HEK293 (cell line): ENCODE results near the gene HOXC5.

Experiments used
- CTCF ChIP-seq: fragments of 450-650 bp; formaldehyde crosslinking; IDR thresholded peaks from 2 replicates; pipeline ENCODE4 v1.5.1; 2016; ENCODE audit warnings: missing biosample characterization, missing genetic modification characterization
- GLIS2 ChIP-seq: fragments of 450-650 bp; formaldehyde crosslinking; IDR thresholded peaks from 2 replicates; pipeline ENCODE4 v1.5.1; 2016; ENCODE audit warnings: missing biosample characterization, missing genetic modification characterization
- HOXA7 ChIP-seq: sonication (generic); formaldehyde crosslinking; IDR thresholded peaks from 2 replicates; pipeline ENCODE4 v1.8.1; 2022; ENCODE audit warnings: missing genetic modification reagents, borderline replicate concordance
- IKZF3 ChIP-seq: fragments of 450-650 bp; IDR thresholded peaks from 2 replicates; pipeline ENCODE4 v1.5.0; 2018; ENCODE audit warnings: missing biosample characterization, mild to moderate bottlenecking, missing genetic modification characterization, moderate library complexity
- INSM2 ChIP-seq: fragments of 450-650 bp; formaldehyde crosslinking; IDR thresholded peaks from 2 replicates; pipeline ENCODE4 v1.5.1; 2016; ENCODE audit warnings: missing biosample characterization, missing genetic modification characterization
- KLF7 ChIP-seq: fragments of 450-650 bp; formaldehyde crosslinking; IDR thresholded peaks from 2 replicates; pipeline ENCODE4 v1.5.1; 2016; ENCODE audit warnings: missing biosample characterization, missing genetic modification characterization, borderline replicate concordance
- RBAK ChIP-seq: fragments of 450-650 bp; formaldehyde crosslinking; IDR thresholded peaks from 2 replicates; pipeline ENCODE4 v1.5.1; 2016; ENCODE audit warnings: missing biosample characterization, missing genetic modification characterization
- ZFHX2 ChIP-seq: fragments of 450-650 bp; formaldehyde crosslinking; conservative IDR thresholded peaks from 2 replicates; pipeline ENCODE4 v1.5.1; 2016; ENCODE audit warnings: missing biosample characterization, missing genetic modification characterization
- ZNF121 ChIP-seq: fragments of 450-650 bp; formaldehyde crosslinking; IDR thresholded peaks from 2 replicates; pipeline ENCODE4 v1.5.1; 2016; ENCODE audit warnings: missing biosample characterization, missing genetic modification characterization
- ZNF132 ChIP-seq: fragments of 450-650 bp; formaldehyde crosslinking; IDR thresholded peaks from 2 replicates; pipeline ENCODE4 v1.5.1; 2017; ENCODE audit warnings: missing biosample characterization, missing genetic modification characterization, borderline replicate concordance
- ZNF133 ChIP-seq: fragments of 450-650 bp; formaldehyde crosslinking; IDR thresholded peaks from 2 replicates; pipeline ENCODE4 v1.5.1; 2016; ENCODE audit warnings: missing biosample characterization, missing genetic modification characterization
- ZNF155 ChIP-seq: fragments of 450-650 bp; formaldehyde crosslinking; IDR thresholded peaks from 2 replicates; pipeline ENCODE4 v1.5.1; 2016; ENCODE audit warnings: missing biosample characterization, missing genetic modification characterization
- ZNF211 ChIP-seq: fragments of 450-650 bp; formaldehyde crosslinking; IDR thresholded peaks from 2 replicates; pipeline ENCODE4 v1.5.1; 2016; ENCODE audit warnings: low read depth, missing biosample characterization, missing genetic modification characterization
- ZNF221 ChIP-seq: fragments of 450-650 bp; formaldehyde crosslinking; IDR thresholded peaks from 2 replicates; pipeline ENCODE4 v1.5.1; 2017; ENCODE audit warnings: missing biosample characterization, missing genetic modification characterization, borderline replicate concordance
- ZNF223 ChIP-seq: fragments of 450-650 bp; formaldehyde crosslinking; IDR thresholded peaks from 2 replicates; pipeline ENCODE4 v1.5.1; 2016; ENCODE audit warnings: missing biosample characterization, missing genetic modification characterization
- ZNF248 ChIP-seq: fragments of 450-650 bp; formaldehyde crosslinking; IDR thresholded peaks from 2 replicates; pipeline ENCODE4 v1.5.1; 2017; ENCODE audit warnings: missing biosample characterization, missing genetic modification characterization
- ZNF302 ChIP-seq: fragments of 450-650 bp; formaldehyde crosslinking; IDR thresholded peaks from 2 replicates; pipeline ENCODE4 v1.5.1; 2016; ENCODE audit warnings: missing biosample characterization, missing genetic modification characterization, low read depth
- ZNF394 ChIP-seq: fragments of 450-650 bp; formaldehyde crosslinking; IDR thresholded peaks from 2 replicates; pipeline ENCODE4 v1.5.1; 2016; ENCODE audit warnings: missing biosample characterization, missing genetic modification characterization, mild to moderate bottlenecking, moderate library complexity, borderline replicate concordance
- ZNF416 ChIP-seq: fragments of 450-650 bp; formaldehyde crosslinking; IDR thresholded peaks from 2 replicates; pipeline ENCODE4 v1.5.1; 2016; ENCODE audit warnings: missing biosample characterization, missing genetic modification characterization
- ZNF558 ChIP-seq: fragments of 450-650 bp; formaldehyde crosslinking; IDR thresholded peaks from 2 replicates; pipeline ENCODE4 v1.5.1; 2016; ENCODE audit warnings: missing biosample characterization, missing genetic modification characterization
- ZNF560 ChIP-seq: fragments of 450-650 bp; formaldehyde crosslinking; IDR thresholded peaks from 2 replicates; pipeline ENCODE4 v1.5.1; 2017; ENCODE audit warnings: missing biosample characterization, missing genetic modification characterization, borderline replicate concordance
- ZNF600 ChIP-seq: fragments of 450-650 bp; formaldehyde crosslinking; IDR thresholded peaks from 2 replicates; pipeline ENCODE4 v1.5.1; 2016; ENCODE audit warnings: missing biosample characterization, missing genetic modification characterization
- ZNF677 ChIP-seq: fragments of 450-650 bp; IDR thresholded peaks from 2 replicates; pipeline ENCODE4 v1.5.0; 2018; ENCODE audit warnings: missing biosample characterization, mild to moderate bottlenecking, missing genetic modification characterization, moderate library complexity
- ZNF76 ChIP-seq: fragments of 450-650 bp; formaldehyde crosslinking; IDR thresholded peaks from 2 replicates; pipeline ENCODE4; 2016; ENCODE audit warnings: low read depth, missing biosample characterization, missing genetic modification characterization, borderline replicate concordance
- ZNF777 ChIP-seq: fragments of 450-650 bp; formaldehyde crosslinking; IDR thresholded peaks from 2 replicates; pipeline ENCODE4 v1.5.1; 2017; ENCODE audit warnings: missing biosample characterization, missing genetic modification characterization, borderline replicate concordance
- ZNF785 ChIP-seq: fragments of 450-650 bp; formaldehyde crosslinking; IDR thresholded peaks from 2 replicates; pipeline ENCODE4 v1.5.1; 2016; ENCODE audit warnings: missing biosample characterization, missing genetic modification characterization
- ZSCAN30 ChIP-seq: fragments of 450-650 bp; IDR thresholded peaks from 2 replicates; pipeline ENCODE4 v1.5.1; 2018; ENCODE audit warnings: missing biosample characterization, mild to moderate bottlenecking, missing genetic modification characterization, moderate library complexity
- TF ChIP-seq, protein P1 (sequence below): fragments of 450-650 bp; formaldehyde crosslinking; IDR thresholded peaks from 2 replicates; pipeline ENCODE4 v1.5.1; 2016; ENCODE audit warnings: missing biosample characterization, missing genetic modification characterization
- TF ChIP-seq, protein P2 (sequence below): fragments of 450-650 bp; formaldehyde crosslinking; IDR thresholded peaks from 2 replicates; pipeline ENCODE4 v1.5.1; 2016; ENCODE audit warnings: missing biosample characterization, missing genetic modification characterization
- TF ChIP-seq, protein P3 (sequence below): fragments of 450-650 bp; formaldehyde crosslinking; IDR thresholded peaks from 2 replicates; pipeline ENCODE4 v1.5.1; 2016; ENCODE audit warnings: missing biosample characterization, missing genetic modification characterization

The HOXC5 gene

DNA sequence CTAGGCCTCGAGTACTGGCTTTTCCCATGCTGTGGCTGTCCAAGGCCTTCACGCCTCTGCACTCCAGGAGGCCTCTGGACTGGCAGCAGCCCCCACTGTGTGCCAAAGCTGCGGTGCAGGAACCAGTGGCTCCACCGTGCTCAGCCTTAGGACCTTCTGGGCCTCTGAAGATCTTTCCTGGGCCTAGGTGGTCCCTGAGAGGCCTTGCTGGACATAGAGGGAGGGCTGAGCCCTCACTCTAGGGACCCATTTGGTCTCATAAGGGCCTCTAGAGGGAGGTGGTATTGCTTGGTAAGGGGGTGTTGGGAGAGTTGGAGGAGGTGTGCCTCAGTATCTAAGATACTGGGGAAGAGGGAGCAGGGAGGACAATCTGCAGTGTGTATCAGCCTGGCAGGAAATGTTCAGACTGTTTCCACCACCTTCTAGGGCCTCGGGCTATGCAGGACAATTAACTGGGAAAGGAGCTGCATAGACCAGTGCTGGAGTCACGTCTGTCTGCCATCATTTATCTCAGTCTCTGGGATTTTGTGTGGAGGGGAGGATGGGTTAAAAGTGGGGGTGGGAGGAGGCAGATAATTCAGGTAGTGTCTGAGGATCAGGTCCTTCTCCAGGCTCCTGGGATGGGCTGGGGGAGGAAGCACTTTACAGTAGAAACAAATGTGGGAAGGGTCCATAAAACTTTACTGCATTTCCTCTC, 2.9 kb downstream of the HOXC5 start (continued):
- TF ChIP-seq HOXA7 (CRISPR knock-in tag) (no peak), ZNF785 (tag by site-specific recombination) (no peak), ZNF76 (tag by site-specific recombination) (no peak; the same call in 1 of the 2 replicates), KLF7 (tag by site-specific recombination) (no peak), ZNF221 (tag by site-specific recombination) (no peak), ZFHX2 (tag by site-specific recombination) (peak; percentile 87), ZNF777 (no peak), ZNF133 (tag by site-specific recombination) (no peak), ZNF600 (peak; percentile 80), ZNF155 (tag by site-specific recombination) (no peak), ZNF223 (tag by site-specific recombination) (no peak), ZNF394 (tag by site-specific recombination) (peak; percentile 22; the same call in 1 of the 2 replicates), ZNF132 (no peak), ZNF560 (no peak), ZNF677 (tag by site-specific recombination) (no peak), ZNF416 (no peak), ZNF248 (tag by site-specific recombination) (no peak), ZNF121 (tag by site-specific recombination) (no peak), ZNF211 (tag by site-specific recombination) (no peak), CTCF (peak; percentile 34; the same call in 1 of the 2 replicates), ZNF302 (no peak), GLIS2 (peak; percentile 66), INSM2 (tag by site-specific recombination) (no peak), ZNF558 (tag by site-specific recombination) (no peak), RBAK (tag by site-specific recombination) (no peak), ZSCAN30 (tag by site-specific recombination) (peak; percentile 59; the same call in 1 of the 2 replicates), IKZF3 (tag by site-specific recombination) (peak; percentile 71)
- TF ChIP-seq, protein P1, sequence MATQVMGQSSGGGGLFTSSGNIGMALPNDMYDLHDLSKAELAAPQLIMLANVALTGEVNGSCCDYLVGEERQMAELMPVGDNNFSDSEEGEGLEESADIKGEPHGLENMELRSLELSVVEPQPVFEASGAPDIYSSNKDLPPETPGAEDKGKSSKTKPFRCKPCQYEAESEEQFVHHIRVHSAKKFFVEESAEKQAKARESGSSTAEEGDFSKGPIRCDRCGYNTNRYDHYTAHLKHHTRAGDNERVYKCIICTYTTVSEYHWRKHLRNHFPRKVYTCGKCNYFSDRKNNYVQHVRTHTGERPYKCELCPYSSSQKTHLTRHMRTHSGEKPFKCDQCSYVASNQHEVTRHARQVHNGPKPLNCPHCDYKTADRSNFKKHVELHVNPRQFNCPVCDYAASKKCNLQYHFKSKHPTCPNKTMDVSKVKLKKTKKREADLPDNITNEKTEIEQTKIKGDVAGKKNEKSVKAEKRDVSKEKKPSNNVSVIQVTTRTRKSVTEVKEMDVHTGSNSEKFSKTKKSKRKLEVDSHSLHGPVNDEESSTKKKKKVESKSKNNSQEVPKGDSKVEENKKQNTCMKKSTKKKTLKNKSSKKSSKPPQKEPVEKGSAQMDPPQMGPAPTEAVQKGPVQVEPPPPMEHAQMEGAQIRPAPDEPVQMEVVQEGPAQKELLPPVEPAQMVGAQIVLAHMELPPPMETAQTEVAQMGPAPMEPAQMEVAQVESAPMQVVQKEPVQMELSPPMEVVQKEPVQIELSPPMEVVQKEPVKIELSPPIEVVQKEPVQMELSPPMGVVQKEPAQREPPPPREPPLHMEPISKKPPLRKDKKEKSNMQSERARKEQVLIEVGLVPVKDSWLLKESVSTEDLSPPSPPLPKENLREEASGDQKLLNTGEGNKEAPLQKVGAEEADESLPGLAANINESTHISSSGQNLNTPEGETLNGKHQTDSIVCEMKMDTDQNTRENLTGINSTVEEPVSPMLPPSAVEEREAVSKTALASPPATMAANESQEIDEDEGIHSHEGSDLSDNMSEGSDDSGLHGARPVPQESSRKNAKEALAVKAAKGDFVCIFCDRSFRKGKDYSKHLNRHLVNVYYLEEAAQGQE (tag by site-specific recombination) = no peak
- TF ChIP-seq, protein P2, sequence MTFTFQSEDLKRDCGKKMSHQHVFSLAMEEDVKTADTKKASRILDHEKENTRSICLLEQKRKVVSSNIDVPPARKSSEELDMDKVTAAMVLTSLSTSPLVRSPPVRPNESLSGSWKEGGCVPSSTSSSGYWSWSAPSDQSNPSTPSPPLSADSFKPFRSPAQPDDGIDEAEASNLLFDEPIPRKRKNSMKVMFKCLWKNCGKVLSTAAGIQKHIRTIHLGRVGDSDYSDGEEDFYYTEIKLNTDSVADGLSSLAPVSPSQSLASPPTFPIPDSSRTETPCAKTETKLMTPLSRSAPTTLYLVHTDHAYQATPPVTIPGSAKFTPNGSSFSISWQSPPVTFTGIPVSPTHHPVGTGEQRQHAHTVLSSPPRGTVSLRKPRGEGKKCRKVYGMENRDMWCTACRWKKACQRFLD (tag by site-specific recombination) = no peak
- TF ChIP-seq, protein P3, sequence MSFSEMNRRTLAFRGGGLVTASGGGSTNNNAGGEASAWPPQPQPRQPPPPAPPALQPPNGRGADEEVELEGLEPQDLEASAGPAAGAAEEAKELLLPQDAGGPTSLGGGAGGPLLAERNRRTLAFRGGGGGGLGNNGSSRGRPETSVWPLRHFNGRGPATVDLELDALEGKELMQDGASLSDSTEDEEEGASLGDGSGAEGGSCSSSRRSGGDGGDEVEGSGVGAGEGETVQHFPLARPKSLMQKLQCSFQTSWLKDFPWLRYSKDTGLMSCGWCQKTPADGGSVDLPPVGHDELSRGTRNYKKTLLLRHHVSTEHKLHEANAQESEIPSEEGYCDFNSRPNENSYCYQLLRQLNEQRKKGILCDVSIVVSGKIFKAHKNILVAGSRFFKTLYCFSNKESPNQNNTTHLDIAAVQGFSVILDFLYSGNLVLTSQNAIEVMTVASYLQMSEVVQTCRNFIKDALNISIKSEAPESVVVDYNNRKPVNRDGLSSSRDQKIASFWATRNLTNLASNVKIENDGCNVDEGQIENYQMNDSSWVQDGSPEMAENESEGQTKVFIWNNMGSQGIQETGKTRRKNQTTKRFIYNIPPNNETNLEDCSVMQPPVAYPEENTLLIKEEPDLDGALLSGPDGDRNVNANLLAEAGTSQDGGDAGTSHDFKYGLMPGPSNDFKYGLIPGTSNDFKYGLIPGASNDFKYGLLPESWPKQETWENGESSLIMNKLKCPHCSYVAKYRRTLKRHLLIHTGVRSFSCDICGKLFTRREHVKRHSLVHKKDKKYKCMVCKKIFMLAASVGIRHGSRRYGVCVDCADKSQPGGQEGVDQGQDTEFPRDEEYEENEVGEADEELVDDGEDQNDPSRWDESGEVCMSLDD (tag by site-specific recombination) = no peak
